Fibroblast of lung (primary cell): ENCODE results near the gene RUNDC3A.
"Not testable (repeated sequence)": the region's sequence is repeated elsewhere in the genome, so short reads cannot be mapped to it uniquely, and the experiment has no call there.

Experiments
- EZH2 ChIP-seq: IDR thresholded peaks from 2 replicates; pipeline ENCODE4 v1.5.1; 2012; ENCODE audit warnings: low read length, control low read depth, mild to moderate bottlenecking; ENCODE audit errors: missing control alignments
- TF ChIP-seq, protein P1 (sequence below), 2 donors: IDR thresholded peaks in 1 of 2; conservative IDR thresholded peaks in 1 of 2; 1 replicate in 1 of 2; 2 replicates in 1 of 2; pipeline ENCODE4 v1.5.1; 2011 to 2012; ENCODE audit warnings: low read length in 2 of 2, control low read depth in 1 of 2, inconsistent platforms in 1 of 2, low read depth in 1 of 2, mild to moderate bottlenecking in 1 of 2

DNA sequence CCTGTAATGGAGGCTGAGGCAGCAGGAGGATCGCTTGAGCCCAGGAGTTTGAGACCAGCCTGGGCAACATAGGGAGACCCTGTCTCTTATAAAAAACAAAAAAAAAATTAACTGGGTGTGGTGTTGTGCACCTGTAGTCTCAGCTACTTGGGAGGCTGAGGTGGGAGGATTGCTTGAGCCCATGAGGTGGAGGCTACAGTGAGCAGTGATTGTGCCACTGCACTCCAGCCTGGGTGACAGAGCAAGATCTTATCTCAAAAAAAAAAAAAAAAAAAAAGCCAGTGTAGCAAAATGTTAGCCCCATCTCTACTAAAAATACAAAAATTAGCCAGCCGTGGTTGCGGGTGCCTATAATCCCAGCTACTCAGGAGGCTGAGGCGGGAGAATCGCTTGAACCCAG is 21.9 kb downstream of the RUNDC3A start:
- TF ChIP-seq, protein P1, sequence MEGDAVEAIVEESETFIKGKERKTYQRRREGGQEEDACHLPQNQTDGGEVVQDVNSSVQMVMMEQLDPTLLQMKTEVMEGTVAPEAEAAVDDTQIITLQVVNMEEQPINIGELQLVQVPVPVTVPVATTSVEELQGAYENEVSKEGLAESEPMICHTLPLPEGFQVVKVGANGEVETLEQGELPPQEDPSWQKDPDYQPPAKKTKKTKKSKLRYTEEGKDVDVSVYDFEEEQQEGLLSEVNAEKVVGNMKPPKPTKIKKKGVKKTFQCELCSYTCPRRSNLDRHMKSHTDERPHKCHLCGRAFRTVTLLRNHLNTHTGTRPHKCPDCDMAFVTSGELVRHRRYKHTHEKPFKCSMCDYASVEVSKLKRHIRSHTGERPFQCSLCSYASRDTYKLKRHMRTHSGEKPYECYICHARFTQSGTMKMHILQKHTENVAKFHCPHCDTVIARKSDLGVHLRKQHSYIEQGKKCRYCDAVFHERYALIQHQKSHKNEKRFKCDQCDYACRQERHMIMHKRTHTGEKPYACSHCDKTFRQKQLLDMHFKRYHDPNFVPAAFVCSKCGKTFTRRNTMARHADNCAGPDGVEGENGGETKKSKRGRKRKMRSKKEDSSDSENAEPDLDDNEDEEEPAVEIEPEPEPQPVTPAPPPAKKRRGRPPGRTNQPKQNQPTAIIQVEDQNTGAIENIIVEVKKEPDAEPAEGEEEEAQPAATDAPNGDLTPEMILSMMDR (conservative IDR thresholded peaks at IDR 0.05 in 1 of 2, IDR thresholded peaks at IDR 0.05 in 1 of 2; ENCODE audit: low read depth in 1 of 2, low read length in 2 of 2): not testable (repeated sequence)
- TF ChIP-seq EZH2: not testable (repeated sequence)
